IMR-90 (cell line): Measurements from ENCODE around the gene TAF10. TPM values are rescaled to one million over a fixed set of nuclear protein-coding genes. Genes with fewer than 3 reads are reported as not detected.

Experiments
- ATAC-seq: fragments of 200-7000 bp; cut with Tn5 transposase; 2 replicates; pipeline ENCODE4 v1.9.1; 2020; ENCODE audit warnings: low read depth, mild to moderate bottlenecking, moderate library complexity
- BruUV-seq: library from RNA; stranded (reverse); fragments of 400-500 nt; replicated peaks from 2 replicates; lab custom pipeline; 2021; lab: Mats Ljungman, UMichigan
- CTCF ChIA-PET: fragments of 300-600 bp; formaldehyde crosslinking; extraction: SDS; loops from one replicate; lab custom pipeline; 2021; ENCODE audit warnings: antibody characterized with exemption; lab: Yijun Ruan, JAX
- POLR2A ChIA-PET: fragments of 300-600 bp; sonication (Branson Sonifier 250); formaldehyde crosslinking; loops from one replicate; lab custom pipeline; 2022; ENCODE audit warnings: antibody characterized with exemption; ENCODE audit not compliant: unreplicated experiment; lab: Charles Lee
- DNase-seq: peaks from one replicate; pipeline ENCODE4 v3.0.0; 2013
- H2AFZ ChIP-seq: replicated peaks from 2 replicates; pipeline ENCODE3; 2013; ENCODE audit warnings: low read length, mild to moderate bottlenecking; ENCODE audit not compliant: poor library complexity
- H2AK5ac ChIP-seq: 2 replicates; pipeline ENCODE4 v1.6.1; 2013; ENCODE audit warnings: low read depth, low read length, inconsistent platforms
- H2AK9ac ChIP-seq: replicated peaks from 2 replicates; pipeline ENCODE3; 2013; ENCODE audit warnings: mild to moderate bottlenecking, low read depth, low read length, moderate library complexity; ENCODE audit not compliant: poor library complexity
- H2BK120ac ChIP-seq: 2 replicates; pipeline ENCODE4 v1.6.1; 2013; ENCODE audit warnings: low read depth, low read length, inconsistent platforms
- H2BK15ac ChIP-seq: 3 replicates; pipeline ENCODE4 v1.6.1; 2013; ENCODE audit warnings: low read depth, low read length, inconsistent platforms
- H2BK20ac ChIP-seq: 2 replicates; pipeline ENCODE4 v1.6.1; 2013; ENCODE audit warnings: low read depth, mild to moderate bottlenecking, inconsistent platforms, low read length, moderate library complexity
- H2BK5ac ChIP-seq: 2 replicates; pipeline ENCODE4 v1.6.1; 2013; ENCODE audit warnings: mild to moderate bottlenecking, low read depth, low read length, inconsistent platforms; ENCODE audit not compliant: poor library complexity, severe bottlenecking
- H3K14ac ChIP-seq: replicated peaks from 2 replicates; pipeline ENCODE4 v1.6.1; 2013; ENCODE audit warnings: low read depth, low read length, inconsistent platforms
- H3K18ac ChIP-seq: 2 replicates; pipeline ENCODE4 v1.6.1; 2013; ENCODE audit warnings: low read depth, low read length, control low read depth
- H3K23ac ChIP-seq: 2 replicates; pipeline ENCODE4 v1.6.1; 2013; ENCODE audit warnings: low read depth, low read length, inconsistent platforms
- H3K27ac ChIP-seq: 2 replicates; pipeline ENCODE4 v1.5.1; 2013; ENCODE audit warnings: mild to moderate bottlenecking, control low read depth, low read length; ENCODE audit not compliant: insufficient read depth
- H3K27me3 ChIP-seq: 2 replicates; pipeline ENCODE4 v1.6.1; 2013; ENCODE audit warnings: low read length; ENCODE audit not compliant: control insufficient read depth, insufficient read depth
- H3K36me3 ChIP-seq: 2 replicates; pipeline ENCODE4 v1.6.1; 2013; ENCODE audit warnings: low read length, mixed read lengths; ENCODE audit not compliant: control insufficient read depth, insufficient read depth
- H3K4ac ChIP-seq: 2 replicates; pipeline ENCODE4 v1.6.1; 2013; ENCODE audit warnings: low read depth, low read length, inconsistent platforms
- H3K4me1 ChIP-seq: 2 replicates; pipeline ENCODE4 v1.6.1; 2013; ENCODE audit warnings: low read length, mixed read lengths; ENCODE audit not compliant: control insufficient read depth, insufficient read depth
- H3K4me2 ChIP-seq: 2 replicates; pipeline ENCODE4 v1.6.1; 2013; ENCODE audit warnings: low read depth, mild to moderate bottlenecking, control low read depth, low read length, moderate library complexity
- H3K4me3 ChIP-seq: 2 replicates; pipeline ENCODE4 v1.5.1; 2013; ENCODE audit warnings: low read depth, mild to moderate bottlenecking, control low read depth, low read length, moderate library complexity; ENCODE audit not compliant: insufficient read depth
- H3K56ac ChIP-seq: 2 replicates; pipeline ENCODE4 v1.6.1; 2013; ENCODE audit warnings: low read length, inconsistent platforms; ENCODE audit not compliant: insufficient read depth; ENCODE audit errors: extremely low read depth
- H3K79me1 ChIP-seq, 2 experiments: 2 replicates each; pipeline ENCODE4 v1.6.1; 2013; ENCODE audit warnings: low read length in 2 of 2, inconsistent platforms in 1 of 2, low read depth in 1 of 2
- H3K9ac ChIP-seq: 2 replicates; pipeline ENCODE4 v1.6.1; 2013; ENCODE audit warnings: low read depth, low read length, control low read depth
- H3K9me1 ChIP-seq: 2 replicates; pipeline ENCODE4 v1.6.1; 2013; ENCODE audit warnings: low read length, inconsistent platforms; ENCODE audit not compliant: insufficient read depth
- H3K9me3 ChIP-seq: 2 replicates; pipeline ENCODE4 v1.6.1; 2013; ENCODE audit warnings: low read length; ENCODE audit not compliant: control insufficient read depth, insufficient read depth
- H4K20me1 ChIP-seq: 2 replicates; pipeline ENCODE4 v1.6.1; 2013; ENCODE audit warnings: low read length, inconsistent platforms; ENCODE audit not compliant: insufficient read depth
- H4K5ac ChIP-seq: 2 replicates; pipeline ENCODE4 v1.6.1; 2013; ENCODE audit warnings: mild to moderate bottlenecking, low read depth, low read length, control low read depth
- H4K8ac ChIP-seq, 2 experiments: 2 replicates each; pipeline ENCODE4 v1.6.1; 2013; ENCODE audit warnings: low read depth in 2 of 2, low read length in 2 of 2, control low read depth in 1 of 2, inconsistent platforms in 1 of 2
- H4K91ac ChIP-seq: 2 replicates; pipeline ENCODE4 v1.6.1; 2013; ENCODE audit warnings: low read depth, low read length, inconsistent platforms; ENCODE audit not compliant: insufficient read depth
- BHLHE40 ChIP-seq: fragments of 150-350 bp; IDR thresholded peaks from 2 replicates; pipeline ENCODE4 v1.6.1; 2016; ENCODE audit warnings: mild to moderate bottlenecking, low read depth, low read length
- CHD1 ChIP-seq: IDR thresholded peaks from 2 replicates; pipeline ENCODE4 v1.6.1; 2012; ENCODE audit warnings: low read depth, low read length, improper control_type of control experiment
- CTCF ChIP-seq: conservative IDR thresholded peaks from 2 replicates; pipeline ENCODE4 v1.5.1; 2012; ENCODE audit warnings: mild to moderate bottlenecking, low read depth, low read length, improper control_type of control experiment
- MAFK ChIP-seq: IDR thresholded peaks from 2 replicates; pipeline ENCODE4 v1.6.1; 2012; ENCODE audit warnings: low read depth, low read length, improper control_type of control experiment
- NFE2L2 ChIP-seq: fragments of 150-350 bp; IDR thresholded peaks from 2 replicates; pipeline ENCODE4 v1.6.1; 2016; ENCODE audit warnings: low read depth, mild to moderate bottlenecking, low read length
- RCOR1 ChIP-seq: IDR thresholded peaks from 2 replicates; pipeline ENCODE4 v1.6.1; 2012; ENCODE audit warnings: mild to moderate bottlenecking, low read length, improper control_type of control experiment; ENCODE audit not compliant: insufficient replicate concordance
- WGBS, 2 experiments: methylation state at CpG; one replicate each; pipeline versions ENCODE4 v1.1.5 to v1.1.7; 2013; ENCODE audit warnings: missing lambda C conversion rate in 2 of 2; ENCODE audit not compliant: insufficient read length in 1 of 2; ENCODE audit errors: extremely low coverage in 2 of 2; 5-methylcytosine and 5-hydroxymethylcytosine counted together
- dilution Hi-C: fragments of 300-500 bp; cut with HindIII; formaldehyde crosslinking; loops from one replicate; pipeline ENCODE4 v1.14.3; 2018; ENCODE audit warnings: low sequenced_read_pairs; ENCODE audit not compliant: unreplicated experiment
- in situ Hi-C: fragments of 300-500 bp; cut with MboI; formaldehyde crosslinking; loops from 3 replicates; pipeline ENCODE4 v1.14.3; 2019; ENCODE audit warnings: low sequenced_read_pairs, inconsistent platforms, mixed read lengths
- intact Hi-C: fragments of 100-400 bp; cut with micrococcal nuclease; formaldehyde crosslinking; loops from 2 replicates; pipeline ENCODE4 v1.10.0; 2022
- polyA plus RNA-seq, 3 experiments: library from polyadenylated mRNA; depleted of rRNA; stranded (reverse); fragments of >200 nt; gene quantifications; 2 replicates each; pipeline ENCODE4 v1.2.3, GENCODE V29; 2012; ENCODE audit warnings: low replicate concordance in 1 of 3
- total RNA-seq: library from RNA; depleted of rRNA; stranded (reverse); fragments of >200 nt; gene quantifications from 2 replicates; pipeline ENCODE4 v1.2.3, GENCODE V29; 2012

Gene TAF10
- total and polyA plus RNA-seq, 2 of the 4 experiments (the other 2 are of a cell fraction), result 18.6 to 132 TPM

- ChIA-PET POLR2A (no interaction called here), CTCF (interaction anchor here (0.9 kb wide), 1 partner anchor 10 kb away, joined by 3 read pairs; no protein-coding TSS in a partner anchor)
- H3K23ac ChIP-seq, result no peak overlapping the region
- H3K4me3 ChIP-seq, result no peak overlapping the region
- no peak overlapping the region for H3K4me2 ChIP-seq
- H2BK15ac ChIP-seq, result no peak overlapping the region
- no peak overlapping the region for H3K18ac ChIP-seq
- H3K79me1 ChIP-seq, result no peaks in the 10 kb centered on the region
- ATAC-seq (no peak), DNase-seq (no peak)
- no peak overlapping the region for H2AK5ac ChIP-seq
- intact Hi-C loops (no loop called here), in situ Hi-C loops (no loop called here), dilution Hi-C loops (no loop called here)
- no TSS peak for BruUV-seq
- WGBS, 2 experiments, result 89% methylated on average over 18 of the region's 28 CpGs; no CpG with 5 or more reads in 1 of the 2 experiments
- H3K27ac ChIP-seq, result no peak overlapping the region
- H2BK120ac ChIP-seq, result no peak overlapping the region
- H2BK5ac ChIP-seq, result no peak overlapping the region
- no peaks in the 10 kb centered on the region for H3K9me3 ChIP-seq
- TF ChIP-seq NFE2L2 (no peak), MAFK (no peak), CTCF (no peak), RCOR1 (no peak), CHD1 (no peak), BHLHE40 (no peak)
- H4K20me1 ChIP-seq, result peaks cover 4% of the 10 kb centered on the region; the same call in 1 of the 2 replicates
- H3K9me1 ChIP-seq, result no peaks in the 10 kb centered on the region
- H3K4ac ChIP-seq, result no peak overlapping the region
- H3K27me3 ChIP-seq, result no peaks in the 10 kb centered on the region
- H4K91ac ChIP-seq, result no peak overlapping the region
- H3K9ac ChIP-seq, result no peak overlapping the region
- peaks cover 6% of the 10 kb centered on the region for H3K4me1 ChIP-seq
- no peak overlapping the region for H2AFZ ChIP-seq
- H3K56ac ChIP-seq, result no peak overlapping the region
- H3K36me3 ChIP-seq, result peaks cover 62% of the 10 kb centered on the region
- H4K8ac ChIP-seq, result no peak overlapping the region
- H2AK9ac ChIP-seq, result no peak overlapping the region
- no peak overlapping the region for H4K5ac ChIP-seq
- H3K14ac ChIP-seq, result no peak overlapping the region
- H2BK20ac ChIP-seq, result no peak overlapping the region
Measured at GRCh38 chr11:6630632-6631291, 18.7 kb upstream of the TAF10 start.
